OCI-LY3 (cell line): ENCODE measurements around the gene GAB4.
"Not testable (repeated sequence)": the region's sequence is repeated elsewhere in the genome, so short reads cannot be mapped to it uniquely, and the experiment has no call there.

Experiments used
- H2AFZ ChIP-seq: fragments of 200-600, 300-600 bp; shearing (Covaris generic); 2 replicates; pipeline ENCODE4 v1.6.0; 2014; ENCODE audit warnings: antibody characterized with exemption, low read depth, low read length
- H3K27ac ChIP-seq: fragments of 200-600, 300-600 bp; sonication (generic); 2 replicates; pipeline ENCODE4 v1.5.1; 2014; ENCODE audit warnings: mild to moderate bottlenecking, low read length, moderate library complexity, mixed read lengths
- H3K27me3 ChIP-seq: fragments of 200-600, 300-600 bp; sonication (generic); 2 replicates; pipeline ENCODE4 v1.6.1; 2014; ENCODE audit warnings: low read depth, low read length, mixed read lengths
- H3K36me3 ChIP-seq: fragments of 200-600, 300-600 bp; sonication (generic); replicated peaks from 2 replicates; pipeline ENCODE3; 2014; ENCODE audit warnings: low read depth, low read length, mixed read lengths
- H3K4me1 ChIP-seq: fragments of 300-600, 200-600 bp; sonication (generic); 2 replicates; pipeline ENCODE4 v1.6.1; 2014; ENCODE audit warnings: low read length, mixed read lengths
- H3K4me2 ChIP-seq: fragments of 200-600, 300-600 bp; sonication (generic); 2 replicates; pipeline ENCODE4 v1.6.1; 2014; ENCODE audit warnings: low read length, mixed read lengths
- H3K4me3 ChIP-seq: fragments of 300-600, 200-600 bp; sonication (generic); 2 replicates; pipeline ENCODE4 v1.5.1; 2014; ENCODE audit warnings: antibody characterized with exemption, mild to moderate bottlenecking, low read length, moderate library complexity
- H3K79me2 ChIP-seq: fragments of 300-600, 200-600 bp; shearing (Covaris generic); 2 replicates; pipeline ENCODE4 v1.6.1; 2014; ENCODE audit warnings: mild to moderate bottlenecking, low read length, mixed read lengths
- H3K9ac ChIP-seq: fragments of 300-600, 200-600 bp; shearing (Covaris generic); 2 replicates; pipeline ENCODE4 v1.6.0; 2014; ENCODE audit warnings: mild to moderate bottlenecking, low read length, moderate library complexity
- H3K9me3 ChIP-seq: fragments of 200-600, 300-600 bp; shearing (Covaris generic); 2 replicates; pipeline ENCODE4 v1.6.1; 2014; ENCODE audit warnings: low read length, mixed read lengths; ENCODE audit not compliant: insufficient read depth
- H4K20me1 ChIP-seq: fragments of 200-600, 300-600 bp; sonication (generic); 2 replicates; pipeline ENCODE4 v1.6.1; 2016; ENCODE audit warnings: low read length, mixed read lengths; ENCODE audit not compliant: insufficient read depth
- EZH2phosphoT487 ChIP-seq: fragments of 200-600 bp; shearing (Covaris generic); IDR thresholded peaks from 2 replicates; pipeline ENCODE4 v1.6.1; 2018; ENCODE audit warnings: antibody characterized with exemption, mixed run types, low read depth
- TF ChIP-seq, protein P1 (sequence below): fragments of 200-600, 300-600 bp; sonication (generic); IDR thresholded peaks from 2 replicates; pipeline ENCODE4 v1.5.1; 2014; ENCODE audit warnings: antibody characterized with exemption, low read length, low read depth

GAB4 gene

DNA sequence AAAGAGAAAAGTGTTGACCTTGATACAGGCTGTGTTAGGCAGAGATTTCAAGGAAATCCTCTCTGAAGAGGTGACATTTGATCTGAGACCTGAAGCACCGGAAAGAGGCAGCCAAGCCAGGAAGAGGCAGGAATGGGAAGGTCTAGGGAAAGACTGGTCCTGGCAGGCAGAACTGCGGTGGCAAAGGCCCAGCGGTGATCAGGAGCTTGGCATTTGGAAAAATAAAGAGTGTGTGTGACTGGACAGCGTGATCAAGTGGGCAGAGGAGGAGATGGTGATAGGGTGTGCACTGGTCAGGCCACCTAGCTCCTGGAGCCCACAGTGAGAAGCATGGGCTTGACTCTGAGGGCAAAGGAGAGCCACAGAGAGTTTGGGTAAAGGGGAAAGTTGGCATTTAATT, 27.2 kb upstream of the GAB4 start:
- Histone ChIP-seq H3K79me2 (peaks cover 37% of the 10 kb centered on the region), H3K27ac (no peak overlapping the region), H3K9ac (no peak overlapping the region), H4K20me1 (peaks cover 15% of the 10 kb centered on the region), H2AFZ (no peak overlapping the region), H3K4me3 (no peak overlapping the region), H3K9me3 (no peaks in the 10 kb centered on the region), H3K4me2 (no peak overlapping the region), H3K36me3 (peaks cover 8% of the 10 kb centered on the region), H3K27me3 (no peaks in the 10 kb centered on the region), H3K4me1 (peaks cover 14% of the 10 kb centered on the region)
- no peak for TF ChIP-seq EZH2phosphoT487
- TF ChIP-seq, protein P1, sequence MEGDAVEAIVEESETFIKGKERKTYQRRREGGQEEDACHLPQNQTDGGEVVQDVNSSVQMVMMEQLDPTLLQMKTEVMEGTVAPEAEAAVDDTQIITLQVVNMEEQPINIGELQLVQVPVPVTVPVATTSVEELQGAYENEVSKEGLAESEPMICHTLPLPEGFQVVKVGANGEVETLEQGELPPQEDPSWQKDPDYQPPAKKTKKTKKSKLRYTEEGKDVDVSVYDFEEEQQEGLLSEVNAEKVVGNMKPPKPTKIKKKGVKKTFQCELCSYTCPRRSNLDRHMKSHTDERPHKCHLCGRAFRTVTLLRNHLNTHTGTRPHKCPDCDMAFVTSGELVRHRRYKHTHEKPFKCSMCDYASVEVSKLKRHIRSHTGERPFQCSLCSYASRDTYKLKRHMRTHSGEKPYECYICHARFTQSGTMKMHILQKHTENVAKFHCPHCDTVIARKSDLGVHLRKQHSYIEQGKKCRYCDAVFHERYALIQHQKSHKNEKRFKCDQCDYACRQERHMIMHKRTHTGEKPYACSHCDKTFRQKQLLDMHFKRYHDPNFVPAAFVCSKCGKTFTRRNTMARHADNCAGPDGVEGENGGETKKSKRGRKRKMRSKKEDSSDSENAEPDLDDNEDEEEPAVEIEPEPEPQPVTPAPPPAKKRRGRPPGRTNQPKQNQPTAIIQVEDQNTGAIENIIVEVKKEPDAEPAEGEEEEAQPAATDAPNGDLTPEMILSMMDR: no peak

DNA sequence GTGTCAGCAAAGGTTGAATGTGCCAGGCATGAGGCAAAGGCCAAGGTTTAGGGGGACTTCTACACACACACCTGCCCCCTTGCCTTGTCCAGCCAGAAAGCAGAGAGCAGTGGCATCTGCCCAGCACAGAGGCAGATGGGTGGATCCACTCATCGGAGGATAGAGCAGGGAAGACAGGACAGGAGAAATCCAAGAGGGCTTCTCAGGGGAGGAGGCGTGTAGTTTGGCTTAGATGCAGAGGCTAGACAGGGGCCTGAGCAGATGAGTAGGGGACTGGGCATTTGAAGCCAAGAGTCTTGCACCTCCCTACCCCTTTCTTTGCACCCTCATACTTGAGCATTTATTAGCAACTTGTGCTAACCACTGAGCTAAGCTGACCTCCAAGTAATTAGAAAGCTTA, 26.5 kb upstream of the GAB4 start:
- not testable (repeated sequence) for H2AFZ ChIP-seq, H3K4me3 ChIP-seq, H3K27me3 ChIP-seq, H3K27ac ChIP-seq, H3K9me3 ChIP-seq, H3K36me3 ChIP-seq, H3K4me2 ChIP-seq, H3K9ac ChIP-seq
- peaks cover 11% of the 10 kb centered on the region for H4K20me1 ChIP-seq
- H3K4me1 ChIP-seq: peaks cover 14% of the 10 kb centered on the region
- peaks cover 30% of the 10 kb centered on the region for H3K79me2 ChIP-seq

DNA sequence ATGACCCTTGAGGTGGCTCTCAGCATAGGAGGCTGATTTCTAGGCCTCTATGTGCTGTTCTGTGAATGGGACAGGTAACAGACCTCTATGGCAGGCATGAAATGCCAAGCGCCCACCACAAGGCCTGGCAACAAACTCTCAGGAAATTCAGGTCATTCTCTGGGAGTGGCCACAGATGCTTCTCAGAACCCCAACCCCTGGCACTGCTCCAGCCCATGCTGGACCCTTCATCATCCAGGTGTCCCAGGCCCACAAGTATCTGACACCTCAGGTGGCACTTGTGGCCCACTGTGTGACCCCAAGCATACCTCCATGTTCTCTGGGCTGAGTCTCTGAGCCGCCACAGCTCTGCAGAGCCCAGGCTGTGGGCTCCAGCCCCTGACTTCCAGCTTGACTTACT, 24.3 kb upstream of the GAB4 start:
- not testable (repeated sequence) for H3K4me2 ChIP-seq, H2AFZ ChIP-seq, H4K20me1 ChIP-seq, H3K4me3 ChIP-seq, H3K9me3 ChIP-seq, H3K79me2 ChIP-seq, H3K9ac ChIP-seq, H3K36me3 ChIP-seq, H3K27ac ChIP-seq, H3K4me1 ChIP-seq, H3K27me3 ChIP-seq

DNA sequence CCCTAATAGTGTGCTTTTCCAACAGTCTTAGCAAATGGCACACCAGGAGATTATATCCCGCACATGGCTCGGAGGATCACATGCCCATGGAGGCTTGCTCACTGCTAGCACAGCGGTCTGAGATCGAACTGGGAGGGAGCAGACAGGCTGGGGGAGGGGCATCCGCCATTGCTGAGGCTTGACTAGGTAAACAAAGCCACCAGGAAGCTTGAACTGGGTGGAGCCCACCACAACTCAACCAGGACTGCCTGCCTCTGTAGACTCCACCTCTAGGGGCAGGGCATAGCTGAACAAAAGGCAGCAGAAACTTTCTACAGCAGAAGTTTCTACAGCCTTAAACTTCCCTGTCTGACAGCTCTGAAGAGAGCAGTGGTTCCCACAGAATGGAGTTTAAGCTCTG, 16.4 kb upstream of the GAB4 start:
- not testable (repeated sequence) for H2AFZ ChIP-seq, H3K4me2 ChIP-seq, H3K4me1 ChIP-seq, H3K27ac ChIP-seq, H3K9ac ChIP-seq, H3K4me3 ChIP-seq, H3K79me2 ChIP-seq, H3K27me3 ChIP-seq, H3K36me3 ChIP-seq, H4K20me1 ChIP-seq, H3K9me3 ChIP-seq

DNA sequence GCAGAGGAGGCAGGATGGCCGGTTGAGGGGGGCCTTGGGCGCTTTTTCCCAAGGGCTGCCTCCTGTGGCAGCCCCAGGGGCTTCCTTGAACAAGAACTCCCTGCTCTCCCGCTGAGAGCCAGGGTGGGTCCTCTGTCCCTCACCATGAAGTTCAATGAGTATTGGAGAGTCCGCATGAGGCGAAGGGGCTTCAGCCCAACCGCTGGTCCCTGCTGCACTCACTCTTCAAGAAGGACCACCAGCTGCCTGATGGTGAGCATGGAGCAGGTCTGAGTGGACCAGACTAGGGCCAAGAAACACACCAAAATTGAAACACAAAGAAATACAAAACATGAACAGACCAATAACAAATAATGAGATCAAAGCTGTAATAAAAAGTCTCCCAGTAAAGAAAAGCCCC, 7.5 kb upstream of the GAB4 start:
- not testable (repeated sequence) for H3K9me3 ChIP-seq, H3K36me3 ChIP-seq, H2AFZ ChIP-seq, H4K20me1 ChIP-seq, H3K4me2 ChIP-seq, H3K79me2 ChIP-seq, H3K27me3 ChIP-seq, H3K4me1 ChIP-seq, H3K27ac ChIP-seq, H3K9ac ChIP-seq, H3K4me3 ChIP-seq

DNA sequence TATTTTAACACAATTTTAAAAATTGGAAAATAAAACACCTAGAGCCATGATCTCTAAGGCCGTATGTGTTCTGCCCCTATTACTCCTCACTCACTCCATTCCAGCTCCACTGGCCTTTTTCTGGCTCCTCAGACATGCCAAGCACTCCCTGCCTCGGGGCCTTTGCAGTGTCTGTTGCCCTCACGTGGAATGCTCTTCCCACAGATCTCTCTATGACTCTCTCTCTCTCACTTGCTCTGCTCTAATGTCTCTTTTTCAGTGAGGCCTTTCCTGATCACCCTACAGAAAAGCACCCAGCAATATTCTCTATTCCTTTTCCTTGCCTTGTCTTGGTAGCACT, 6.0 kb upstream of the GAB4 start:
- not testable (repeated sequence) for H3K79me2 ChIP-seq, H3K27me3 ChIP-seq, H3K4me2 ChIP-seq, H3K36me3 ChIP-seq, H4K20me1 ChIP-seq, H3K4me3 ChIP-seq, H3K9ac ChIP-seq, H3K4me1 ChIP-seq, H2AFZ ChIP-seq, H3K9me3 ChIP-seq, H3K27ac ChIP-seq
